RKO (cell line): ENCODE results near the gene LRRC55.
A peak's percentile ranks its signal among the peaks of the same experiment; 100 is the strongest.

ENCODE experiments used
- DNase-seq: peaks from one replicate; pipeline ENCODE4 v3.0.0-alpha.2; 2016; ENCODE audit warnings: low spot score

Gene LRRC55, protein sequence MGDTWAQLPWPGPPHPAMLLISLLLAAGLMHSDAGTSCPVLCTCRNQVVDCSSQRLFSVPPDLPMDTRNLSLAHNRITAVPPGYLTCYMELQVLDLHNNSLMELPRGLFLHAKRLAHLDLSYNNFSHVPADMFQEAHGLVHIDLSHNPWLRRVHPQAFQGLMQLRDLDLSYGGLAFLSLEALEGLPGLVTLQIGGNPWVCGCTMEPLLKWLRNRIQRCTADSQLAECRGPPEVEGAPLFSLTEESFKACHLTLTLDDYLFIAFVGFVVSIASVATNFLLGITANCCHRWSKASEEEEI

DNA sequence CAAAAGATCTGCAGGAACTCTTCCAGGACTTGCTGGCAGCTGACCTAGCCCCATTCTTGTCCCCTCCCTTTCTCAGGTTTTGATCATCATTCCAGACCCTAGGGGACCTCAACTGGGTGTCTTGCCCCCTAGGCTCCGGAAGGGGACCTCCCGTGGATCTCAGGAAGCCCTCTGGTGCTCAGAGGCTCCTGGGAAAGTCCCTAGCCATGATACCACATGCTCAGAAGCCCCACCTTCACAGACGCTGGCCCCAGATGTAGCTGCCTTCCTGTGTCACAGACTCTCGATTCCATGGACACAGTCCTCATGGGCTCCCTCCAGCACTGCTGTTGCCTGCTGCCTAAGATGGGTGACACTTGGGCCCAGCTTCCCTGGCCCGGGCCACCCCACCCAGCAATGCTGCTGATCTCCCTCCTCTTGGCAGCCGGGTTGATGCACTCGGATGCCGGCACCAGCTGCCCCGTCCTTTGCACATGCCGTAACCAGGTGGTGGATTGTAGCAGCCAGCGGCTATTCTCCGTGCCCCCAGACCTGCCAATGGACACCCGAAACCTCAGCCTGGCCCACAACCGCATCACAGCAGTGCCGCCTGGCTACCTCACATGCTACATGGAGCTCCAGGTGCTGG is at the start of gene LRRC55:
TSS of gene LRRC55 (plus strand) at position 276 of the 628 bp plus-strand sequence. CDS start at position 346, 70 bp downstream.
- no peak for DNase-seq

DNA sequence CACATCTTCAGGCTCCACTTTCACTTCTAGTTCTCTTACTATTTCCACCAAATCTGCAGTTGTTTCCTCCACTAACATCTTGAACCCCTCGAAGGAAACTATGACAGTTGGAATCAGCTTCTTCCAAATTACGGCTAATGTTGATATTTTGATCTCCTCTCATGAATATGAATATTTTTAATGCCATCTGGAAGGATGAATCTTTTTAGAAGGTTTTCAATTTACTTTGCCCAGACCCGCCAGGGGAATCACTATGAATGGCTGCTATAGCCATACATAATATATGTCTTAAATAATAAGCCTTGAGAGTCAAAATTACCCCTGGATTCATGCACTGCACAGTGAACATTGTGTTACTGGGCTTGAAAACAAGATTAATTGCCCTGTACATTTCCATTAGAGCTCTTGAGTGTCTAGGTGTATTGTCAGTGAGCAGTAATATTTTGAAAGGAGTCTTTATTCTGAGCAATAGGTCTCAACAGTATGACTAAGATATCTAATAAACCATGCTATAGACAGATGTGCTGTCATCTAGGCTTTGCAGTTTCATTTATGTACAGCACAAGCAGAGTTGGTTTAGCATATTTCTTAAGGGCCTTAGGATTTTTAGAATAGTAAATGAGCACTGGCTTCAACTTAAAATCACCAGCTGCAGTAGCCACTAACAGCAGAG is 48.3 kb upstream of the LRRC55 start:
- DNase-seq: no peak

DNA sequence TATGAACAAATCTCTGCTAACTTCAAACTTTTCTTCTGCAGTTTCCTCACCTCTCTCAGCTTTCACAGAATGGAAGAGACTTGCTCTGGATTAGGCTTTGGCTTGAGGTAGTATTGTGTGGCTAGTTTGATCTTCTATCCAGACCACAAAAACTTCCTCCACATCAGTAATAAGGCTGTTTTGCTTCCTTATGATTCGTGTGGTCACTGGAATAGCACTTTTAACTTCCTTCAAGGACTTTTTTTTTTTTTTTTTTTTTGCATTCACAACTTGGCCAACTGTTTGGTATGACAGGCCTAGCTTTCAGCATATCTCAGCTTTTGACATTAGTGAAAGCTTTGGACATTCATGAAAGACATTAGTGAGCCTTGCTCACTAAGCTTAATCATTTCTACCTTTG is 47.5 kb upstream of the LRRC55 start:
- no peak for DNase-seq

DNA sequence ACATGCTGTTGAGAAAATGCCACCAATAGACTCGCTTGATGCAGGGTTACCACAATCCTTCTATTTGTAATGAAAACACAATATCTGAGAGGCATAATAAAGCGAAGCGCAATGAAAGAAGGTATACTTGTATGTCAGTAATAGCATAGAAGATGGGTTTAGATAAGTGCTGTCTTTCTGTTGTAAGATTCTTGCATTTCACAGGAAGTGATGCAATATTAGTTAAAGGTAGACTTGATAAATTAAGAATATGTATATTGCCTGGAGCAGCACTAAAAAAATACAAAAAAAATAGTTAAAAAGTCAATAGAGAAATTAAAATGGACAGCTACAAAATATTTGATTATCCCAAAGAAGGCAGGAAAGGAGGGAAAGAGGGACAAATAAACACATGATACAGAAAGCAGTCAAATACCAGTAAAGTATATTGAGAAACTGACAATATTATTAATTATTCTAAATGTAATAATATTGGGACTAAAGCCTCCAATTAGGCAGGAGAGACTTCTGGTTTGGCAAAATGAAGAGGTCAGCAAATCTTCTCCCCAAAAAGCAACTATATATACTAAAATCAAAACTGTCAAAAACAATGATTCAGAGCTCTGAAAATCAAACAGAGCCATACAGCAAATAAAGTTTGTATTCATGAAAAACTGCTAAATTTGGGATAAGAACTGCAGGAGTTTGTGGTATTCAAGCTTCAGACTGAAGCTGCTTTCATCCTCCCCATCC is 46.6 kb upstream of the LRRC55 start:
- no peak for DNase-seq

DNA sequence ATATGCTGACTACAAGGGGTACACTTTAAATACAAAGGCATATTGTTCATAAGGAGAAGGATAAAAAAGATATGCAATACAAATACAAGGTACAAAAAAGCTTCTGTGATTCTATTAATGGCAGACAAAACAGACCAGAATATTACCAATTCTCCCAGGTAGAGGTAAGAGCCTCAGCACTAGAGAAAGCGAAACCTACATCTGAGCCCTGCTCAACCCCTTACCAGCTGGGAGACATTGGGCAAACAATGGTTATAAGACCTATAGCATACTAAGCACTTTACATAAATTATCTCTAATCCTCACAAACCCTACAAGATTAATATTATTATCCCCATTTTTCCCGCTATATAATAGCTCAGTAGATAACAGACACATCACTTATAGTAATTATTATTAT is 41.2 kb upstream of the LRRC55 start:
- no peak for DNase-seq

DNA sequence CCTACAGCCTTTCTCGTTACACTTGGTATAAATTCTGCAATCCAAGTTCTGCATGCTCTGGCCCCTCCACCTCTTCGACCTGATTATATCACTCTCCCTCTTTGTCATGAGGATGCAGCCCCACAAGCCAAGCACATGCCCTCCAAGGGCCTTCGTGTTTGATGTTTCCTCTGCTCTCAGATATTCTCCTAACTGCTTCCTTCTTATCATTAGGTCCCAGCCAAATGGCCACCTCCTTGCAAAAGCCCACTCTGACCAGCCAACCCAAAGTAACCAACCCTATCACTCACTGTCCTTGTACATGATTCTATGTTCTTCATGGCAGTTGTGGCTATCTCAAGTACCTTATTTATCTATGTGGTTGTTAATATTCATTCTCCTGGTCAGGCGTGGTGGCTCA is 38.3 kb upstream of the LRRC55 start:
- DNase-seq: no peak

DNA sequence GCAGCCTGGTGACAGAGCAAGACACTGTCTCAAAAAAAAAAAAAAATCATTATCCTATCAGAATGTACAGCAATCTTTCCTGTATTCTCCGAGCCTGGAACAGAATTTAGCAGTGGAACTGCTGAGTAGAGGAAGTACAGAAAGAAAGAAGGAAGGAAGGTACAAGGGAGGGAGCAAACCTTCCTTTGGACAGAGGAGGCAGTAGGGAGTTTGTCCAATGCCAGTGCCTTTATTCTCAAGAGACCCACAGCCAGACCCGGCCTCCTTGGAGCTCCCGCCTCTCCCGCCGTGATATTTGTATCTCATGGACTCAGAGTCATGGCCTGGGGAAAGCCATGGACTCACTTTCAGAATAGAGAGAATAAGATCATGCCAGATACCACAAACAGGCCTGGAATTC is 37.7 kb upstream of the LRRC55 start:
- no peak for DNase-seq

DNA sequence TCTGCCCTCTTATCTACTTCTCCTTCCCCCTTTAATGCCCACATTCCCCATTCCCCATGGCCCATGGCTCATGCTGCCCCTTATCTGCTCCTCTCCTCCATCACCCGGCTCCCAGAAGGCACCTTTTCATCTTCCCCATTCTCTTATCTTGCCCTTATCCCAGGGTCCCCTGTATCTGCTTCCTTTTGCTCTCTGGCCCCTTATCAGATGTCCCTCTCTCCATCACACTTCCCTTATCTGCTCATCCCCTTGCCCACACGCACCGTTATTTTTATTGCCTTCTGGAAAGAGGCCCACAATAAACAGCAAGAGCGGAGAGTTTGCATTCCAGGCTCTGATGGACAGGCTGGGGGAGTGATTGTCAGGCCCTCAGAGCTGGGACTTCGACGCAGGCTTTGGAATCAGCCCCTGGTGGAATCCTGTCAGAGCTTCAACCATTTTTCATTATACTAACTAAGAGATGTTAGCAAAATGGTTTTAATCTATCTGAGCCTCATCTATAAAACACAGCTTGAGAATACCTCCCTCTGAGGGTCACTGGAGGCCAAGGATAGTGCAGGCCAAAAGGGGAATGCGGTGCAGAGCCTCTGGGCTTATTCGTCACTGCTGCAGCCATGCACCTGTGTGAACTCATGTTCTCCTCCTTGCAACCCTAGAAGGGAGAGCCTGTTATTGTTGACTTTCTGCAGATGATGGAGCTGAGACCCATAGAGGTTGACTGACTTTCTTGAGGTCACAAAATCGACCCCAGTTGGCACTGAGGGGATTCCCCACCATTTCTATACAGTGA is 37.0 kb upstream of the LRRC55 start:
- DNase-seq: no peak

DNA sequence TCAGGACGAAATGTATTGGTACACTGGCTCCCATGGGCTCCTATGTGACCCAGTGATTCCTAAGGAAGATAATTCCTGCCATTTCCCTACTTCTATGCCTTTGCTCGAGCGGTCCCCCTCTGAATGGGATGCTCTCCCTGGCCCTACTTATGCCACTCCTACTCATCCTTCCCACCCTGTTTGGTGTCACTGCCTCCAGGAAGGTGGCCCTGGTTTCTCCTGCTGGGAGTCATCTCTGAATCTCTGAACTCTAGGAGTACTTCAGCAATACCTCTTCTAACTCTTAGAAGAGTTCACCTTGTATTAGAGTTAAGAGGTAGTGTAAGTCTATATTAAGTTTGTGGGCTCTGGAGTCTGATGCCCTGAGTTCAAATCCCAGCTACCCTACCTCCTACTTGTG is 35.5 kb upstream of the LRRC55 start:
- no peak for DNase-seq

DNA sequence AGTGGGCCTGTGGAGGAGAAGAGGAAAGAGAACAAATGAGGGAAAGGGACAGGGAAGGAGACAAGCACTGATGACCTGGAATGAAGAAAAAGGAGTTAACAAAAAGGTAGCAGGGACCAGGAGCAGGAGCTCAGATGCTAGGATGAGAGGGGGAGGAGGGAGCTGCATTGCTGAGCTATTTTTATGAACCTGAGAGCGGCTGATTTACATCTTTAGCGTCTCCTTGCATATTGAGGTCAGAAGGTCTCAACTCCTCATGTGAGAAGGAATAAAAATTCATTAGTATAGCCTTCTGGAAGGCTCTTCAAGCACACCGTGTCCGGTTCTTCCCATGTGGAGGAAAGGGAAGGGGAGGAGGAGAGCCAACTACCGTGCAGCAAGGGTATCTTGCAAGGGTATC is 33.1 kb upstream of the LRRC55 start:
- DNase-seq: no peak

DNA sequence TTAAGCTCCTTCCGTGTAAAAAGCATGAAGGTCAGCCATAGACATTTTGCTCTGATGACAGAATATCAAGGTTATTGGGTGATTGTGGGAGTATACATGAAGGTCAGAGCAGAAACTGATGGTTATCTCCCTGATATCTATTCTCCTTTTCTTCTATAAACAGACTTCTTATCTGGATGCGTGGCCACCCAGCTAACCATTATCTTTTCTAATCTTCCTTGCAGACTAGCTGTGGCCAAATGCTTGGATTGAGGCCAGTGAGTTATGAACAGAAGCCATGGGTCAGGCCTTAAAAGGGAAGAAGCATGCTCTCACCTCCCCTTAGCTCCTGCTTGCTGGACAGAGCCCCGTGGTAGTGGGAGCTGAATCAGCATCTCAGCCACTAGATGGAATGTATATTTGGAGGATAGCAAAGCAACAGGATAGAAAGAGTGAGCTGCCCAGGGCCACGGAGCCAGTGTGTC is 31.3 kb upstream of the LRRC55 start:
- DNase-seq: no peak

DNA sequence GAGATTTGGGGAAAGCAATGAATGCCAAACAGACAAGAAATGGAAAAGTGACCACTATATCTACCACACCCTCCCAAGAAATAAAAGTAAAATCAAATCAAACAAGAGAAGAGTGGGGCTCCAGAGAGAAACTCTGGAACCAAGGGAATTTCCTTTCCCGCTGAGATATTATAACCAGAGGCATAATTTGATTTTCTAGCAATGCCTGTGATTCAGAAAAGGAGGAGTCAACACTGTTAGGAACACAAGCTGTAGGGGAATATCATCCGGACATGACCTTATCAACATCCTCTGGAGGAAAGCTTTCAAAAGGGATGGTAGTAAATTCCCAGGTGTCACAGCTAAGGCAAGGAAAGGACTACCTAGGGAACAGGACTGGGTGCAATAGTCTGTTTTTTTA is 29.6 kb upstream of the LRRC55 start:
- DNase-seq: no peak

DNA sequence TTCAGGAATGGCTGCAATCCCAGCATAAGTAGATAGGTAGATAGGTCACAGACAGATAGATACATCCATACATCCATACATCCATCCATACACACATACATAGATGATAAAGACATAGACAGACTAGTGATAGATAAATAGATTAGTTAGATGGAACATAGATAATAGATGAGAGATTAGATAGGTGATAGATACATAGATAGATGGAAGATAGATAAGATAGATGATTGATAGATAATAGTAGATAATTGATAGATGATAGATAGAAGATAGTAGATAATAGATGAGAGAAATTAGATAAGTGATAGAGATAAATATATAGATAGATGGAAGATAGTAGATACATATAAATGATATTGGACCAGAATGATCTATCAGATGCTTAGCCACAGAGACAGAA is 28.3 kb upstream of the LRRC55 start:
- no peak for DNase-seq

DNA sequence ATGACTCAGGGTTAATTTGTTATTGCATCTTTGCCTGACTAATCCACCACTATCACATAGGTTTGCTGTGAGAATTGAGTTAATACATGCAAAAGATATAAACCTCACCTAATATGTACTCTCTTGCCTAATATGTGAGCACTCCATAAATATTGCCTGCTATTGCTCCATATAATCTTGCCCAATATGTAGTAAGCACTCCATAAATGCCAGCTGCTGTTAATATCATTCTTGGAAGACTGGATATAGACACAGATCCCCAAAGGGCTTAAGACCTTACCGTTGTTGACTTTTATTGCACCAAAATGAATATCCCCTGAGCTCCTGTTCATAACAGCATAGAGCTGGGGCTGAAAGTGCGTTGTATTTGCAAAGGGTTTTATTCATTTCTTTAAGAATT is 27.0 kb upstream of the LRRC55 start:
- no peak for DNase-seq

DNA sequence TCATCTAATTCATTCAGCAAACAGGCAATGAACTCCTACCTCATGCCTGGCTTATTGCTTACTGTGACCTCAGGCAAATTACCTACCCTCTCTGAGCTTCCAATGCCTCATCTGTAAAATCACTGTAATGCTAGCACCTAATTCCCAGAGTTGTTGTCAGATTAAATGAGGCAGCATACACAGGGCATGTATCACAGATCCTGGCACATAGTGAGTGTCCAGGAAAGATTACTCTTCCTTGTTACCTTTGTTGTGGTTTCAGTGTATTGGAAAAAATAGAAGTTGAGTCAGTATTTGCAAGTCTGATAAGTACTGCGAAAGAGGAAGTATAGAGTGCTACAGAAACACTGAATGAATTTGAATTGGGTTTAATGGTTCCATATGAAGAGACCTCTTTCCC is 26.4 kb upstream of the LRRC55 start:
- DNase-seq: peak; percentile 18

DNA sequence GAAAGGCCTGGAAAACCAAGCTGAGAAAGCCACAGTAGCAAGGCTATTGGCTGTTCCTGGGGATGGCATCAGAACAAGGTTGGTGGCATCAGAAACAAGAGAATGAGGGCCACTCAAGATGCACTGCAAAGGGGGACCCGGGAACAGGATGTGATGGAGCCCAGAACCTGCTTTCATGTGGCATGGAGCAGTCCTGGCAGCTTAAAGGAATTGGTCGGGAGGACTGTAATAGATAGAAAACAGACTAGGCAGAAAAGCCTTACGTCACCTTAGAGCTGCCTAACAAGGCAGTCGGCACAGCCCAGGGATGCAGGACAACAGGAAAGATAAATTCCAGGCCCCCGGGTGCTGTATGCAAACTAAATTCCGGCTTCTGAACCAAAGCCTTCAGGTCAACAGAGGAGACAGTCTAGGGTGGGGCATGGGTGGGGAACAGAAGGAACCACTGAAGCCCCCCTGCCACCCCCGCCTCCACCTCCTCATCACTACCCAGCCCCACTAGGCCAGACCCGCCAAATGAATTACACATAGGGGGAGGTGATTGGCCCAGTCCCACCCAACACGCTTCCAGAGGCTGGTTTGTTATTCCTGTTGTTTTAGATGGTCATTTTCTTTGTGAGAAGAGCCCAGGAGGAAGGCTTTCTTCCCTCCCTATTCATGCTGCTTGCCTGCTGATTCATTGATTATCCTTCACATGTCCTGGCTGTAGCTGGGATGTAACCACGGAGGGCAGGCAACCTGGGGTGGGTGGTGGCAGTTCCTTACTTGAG is 25.7 kb upstream of the LRRC55 start:
- no peak for DNase-seq

DNA sequence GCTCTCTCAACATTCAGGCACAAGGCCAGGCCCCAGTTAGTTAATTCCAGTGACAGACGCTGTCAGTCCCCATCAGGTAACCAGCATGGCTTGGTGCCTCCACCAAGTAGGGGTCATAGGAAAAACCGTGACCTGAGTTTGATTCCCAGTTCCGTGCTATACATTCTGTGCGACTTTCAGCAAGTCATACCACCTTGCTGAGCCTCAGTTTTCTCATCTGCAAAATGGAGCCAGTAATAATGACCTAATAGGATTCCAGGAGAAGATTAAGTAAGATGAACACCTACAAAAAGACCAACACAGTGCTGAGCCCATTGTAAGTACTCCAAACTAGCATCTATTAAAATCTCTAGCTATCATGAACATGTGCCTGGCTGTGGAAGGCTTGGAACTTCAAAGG is 24.8 kb upstream of the LRRC55 start:
- DNase-seq: no peak

DNA sequence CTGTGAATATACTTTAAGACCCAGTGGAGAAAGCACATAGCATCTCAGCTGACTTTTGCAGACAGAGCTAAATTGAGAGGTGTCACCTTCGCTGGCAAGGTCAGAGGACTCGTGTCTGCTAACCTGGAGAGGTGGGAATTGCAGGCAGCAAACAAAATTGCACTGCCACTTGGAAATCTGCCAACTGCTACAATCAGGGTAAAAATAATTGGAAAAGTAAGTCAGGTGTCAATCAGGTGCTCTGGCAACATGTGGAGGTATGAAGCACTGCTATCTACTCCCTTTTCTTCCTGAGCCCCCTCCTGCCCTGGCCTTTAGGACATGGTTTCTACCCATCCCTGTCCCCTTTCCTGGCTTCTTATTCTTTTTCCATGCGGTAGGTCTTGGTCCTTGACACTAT is 24.1 kb upstream of the LRRC55 start:
- DNase-seq: no peak

DNA sequence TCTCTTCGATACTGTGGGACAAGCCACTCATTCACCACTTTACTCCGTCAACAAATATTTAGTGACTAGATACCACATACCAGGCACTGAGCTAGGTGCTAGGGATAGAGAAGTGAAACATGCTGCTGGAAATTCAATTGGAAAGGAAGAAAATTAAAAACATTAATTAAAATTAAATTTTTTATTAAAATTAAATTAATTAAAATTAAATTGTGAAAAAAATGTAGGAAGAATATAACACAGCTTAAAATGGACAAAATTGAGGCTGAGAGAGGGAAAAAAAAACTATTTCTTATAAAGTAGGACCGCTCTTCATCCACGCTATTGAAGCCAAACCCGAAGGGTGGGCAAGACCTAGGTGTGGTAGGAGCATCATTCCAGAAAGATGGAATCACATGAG is 23.6 kb upstream of the LRRC55 start:
- no peak for DNase-seq

DNA sequence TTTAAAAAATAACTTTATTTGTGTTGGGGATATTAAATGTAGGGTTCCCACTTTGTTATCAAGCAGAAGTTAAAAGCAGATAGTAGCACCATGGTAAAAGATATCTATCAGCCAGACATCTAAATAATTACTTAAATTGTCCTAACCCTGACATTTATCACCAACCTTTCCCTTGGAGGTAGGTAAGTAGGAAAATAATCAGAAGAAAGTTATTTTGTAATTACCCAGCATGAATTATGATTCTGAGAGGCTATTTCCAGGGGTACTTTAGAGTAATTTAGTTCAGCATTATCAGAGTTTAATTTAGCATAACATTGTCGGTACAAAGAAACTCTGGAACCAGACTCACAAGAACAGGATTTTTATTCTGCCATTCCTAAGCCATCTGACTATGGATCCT is 23.2 kb upstream of the LRRC55 start:
- no peak for DNase-seq

DNA sequence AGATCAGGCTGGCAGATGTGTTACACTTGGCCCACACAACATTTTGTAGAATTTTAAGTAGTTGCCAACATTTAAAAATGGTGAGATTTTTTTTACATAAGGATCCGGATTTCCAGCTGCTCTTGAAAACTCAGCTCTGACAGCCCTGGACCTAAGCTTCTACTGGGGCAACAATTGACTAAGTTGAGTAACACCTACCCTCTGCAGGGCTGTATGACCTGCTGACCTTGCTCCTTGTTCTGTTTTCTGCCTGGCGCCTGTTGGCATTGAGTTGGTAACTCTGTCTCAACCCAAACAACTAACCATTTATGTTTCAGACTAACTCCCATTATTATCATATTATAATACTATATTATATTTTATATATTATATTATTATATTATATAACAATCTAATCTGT is 21.1 kb upstream of the LRRC55 start:
- DNase-seq: no peak
